Liver (tissue), 3 donors: Measurements from ENCODE around the gene TMEM255A.

Source experiments
- CTCF ChIP-seq: fragments of 150-350 bp; IDR thresholded peaks from 2 replicates; pipeline ENCODE4 v1.5.1; 2017; ENCODE audit warnings: improper control_type of control experiment, low read depth, low read length; ENCODE audit not compliant: missing input control
- GABPA ChIP-seq, 2 donors: IDR thresholded peaks in 1 of 2; conservative IDR thresholded peaks in 1 of 2; 2 replicates each; pipeline ENCODE4 v1.6.1; 2016; ENCODE audit warnings: antibody characterized with exemption in 2 of 2, mild to moderate bottlenecking in 1 of 2, moderate library complexity in 1 of 2
- RAD21 ChIP-seq, 2 donors: IDR thresholded peaks; 2 replicates each; pipeline ENCODE4 v1.6.1; 2016; ENCODE audit warnings: antibody characterized with exemption in 2 of 2, mild to moderate bottlenecking in 2 of 2
- RXRA ChIP-seq, 2 donors: IDR thresholded peaks; 2 replicates each; pipeline ENCODE4 v1.6.1; 2017 to 2018; ENCODE audit warnings: antibody characterized with exemption in 2 of 2, mild to moderate bottlenecking in 1 of 2
- TAF1 ChIP-seq: conservative IDR thresholded peaks from 2 replicates; pipeline ENCODE4 v1.6.1; 2016; ENCODE audit warnings: antibody characterized with exemption, mild to moderate bottlenecking
- YY1 ChIP-seq: IDR thresholded peaks from 2 replicates; pipeline ENCODE4 v1.6.1; 2016; ENCODE audit warnings: antibody characterized with exemption, mild to moderate bottlenecking
- ZBTB33 ChIP-seq: IDR thresholded peaks from 2 replicates; pipeline ENCODE4 v1.6.1; 2016; ENCODE audit warnings: antibody characterized with exemption
- donor health status: healthy.
- donor health status: healthy.

GRCh38 chrX:120264341-120264740 is 46.9 kb downstream of the TMEM255A start:
- no peak for TF ChIP-seq GABPA (IDR thresholded peaks at IDR 0.05 in 1 of 2, conservative IDR thresholded peaks at IDR 0.05 in 1 of 2)
- TF ChIP-seq CTCF: no peak
- TF ChIP-seq YY1: no peak
- no peak for TF ChIP-seq TAF1
- TF ChIP-seq RAD21 (IDR thresholded peaks at IDR 0.05): no peak
- TF ChIP-seq RXRA (IDR thresholded peaks at IDR 0.05): no peak
- no peak for TF ChIP-seq ZBTB33
